Measurements from ENCODE around the gene CAPN13. TPM values are rescaled to one million over a fixed set of nuclear protein-coding genes. Genes with fewer than 3 reads are reported as not detected.

CAPN13 gene
- total and polyA plus RNA-seq, 10 of the 15 experiments (the other 5 are each of a cell fraction or from before 2014, with no cell fraction given), result 0.03 to 0.10 (median 0.06) TPM; not detected in 7

GRCh38 chr2:30729031-30729430 is 78.2 kb downstream of the CAPN13 start:
- Histone ChIP-seq H2AFZ (ENCODE audit: control insufficient read depth, low read depth, low read length) (no peak overlapping the region), H3K9ac (ENCODE audit: control insufficient read depth, insufficient read depth, low read length) (no peak overlapping the region), H3K27me3 (replicated peaks in 1 of 2; ENCODE audit: control insufficient read depth in 2 of 2, insufficient read depth in 2 of 2, low read length in 1 of 2) (peaks cover 0 to 3% of the 10 kb centered on the region in 2 experiments; a peak in 2 of 4 replicates), H4K20me1 (ENCODE audit: control insufficient read depth, insufficient read depth) (no peaks in the 10 kb centered on the region), H3K4me1 (ENCODE audit: control insufficient read depth, insufficient read depth, low read length) (no peaks in the 10 kb centered on the region), H3K27ac (ENCODE audit: control insufficient read depth, insufficient read depth) (no peak overlapping the region), H3K79me2 (ENCODE audit: control insufficient read depth, insufficient read depth, low read length) (no peaks in the 10 kb centered on the region), H3K4me2 (ENCODE audit: control insufficient read depth, insufficient read depth) (no peak overlapping the region), H3K9me3 (replicated peaks; ENCODE audit: control insufficient read depth, insufficient read depth, low read length) (no peaks in the 10 kb centered on the region), H3K36me3 (ENCODE audit: control insufficient read depth in 2 of 2, insufficient read depth in 2 of 2, low read length in 1 of 2) (no peaks in the 10 kb centered on the region), H3K4me3 (no peak overlapping the region)
- no peak for FAIRE-seq
- ATAC-seq, result no peak
- CTCF ChIA-PET, result interaction anchor here (0.6 kb wide), 1 partner anchor 627 kb away, joined by 3 read pairs; no protein-coding TSS in a partner anchor
- RAD21 ChIA-PET (ENCODE audit: unreplicated experiment), result no interaction called here
- in situ Hi-C loops (cut with MboI), result no loop called here
- SMC1A ChIA-PET (ENCODE audit: uncharacterized antibody, unreplicated experiment), result interaction anchor here (0.6 kb wide), 1 partner anchor 1523 kb away, joined by 3 read pairs; no protein-coding TSS in a partner anchor
- DNase-seq (ENCODE audit: low read depth, low spot score), result no peak
- TF ChIP-seq ETV6 (conservative IDR thresholded peaks at IDR 0.05 in 1 of 2, IDR thresholded peaks at IDR 0.05 in 1 of 2; ENCODE audit: borderline replicate concordance in 1 of 2, low read depth in 1 of 2) (no peak), RFX5 (IDR thresholded peaks at IDR 0.05; ENCODE audit: low read depth, low read length) (no peak), PRDM15 (CRISPR knock-in tag; IDR thresholded peaks at IDR 0.05) (no peak), KAT2A (conservative IDR thresholded peaks at IDR 0.05; ENCODE audit: control insufficient read depth, low read depth, low read length) (no peak), BRCA1 (IDR thresholded peaks at IDR 0.05; ENCODE audit: low read depth, low read length) (no peak), ZNF207 (IDR thresholded peaks at IDR 0.05; ENCODE audit: borderline replicate concordance) (no peak)
- intact Hi-C loops (cut with micrococcal nuclease; ENCODE audit: unreplicated experiment), result no loop called here
- BruUV-seq (replicated peaks), result no TSS peak
- 58% methylated on average over 5 of the region's 5 CpGs for WGBS (ENCODE audit: insufficient coverage, insufficient replicate concordance, low lambda C conversion rate, missing lambda C conversion rate)
- POLR2A ChIA-PET, result no interaction called here

All from GM12878 (cell line).